ENCODE measurements around the gene LINGO3. TPM values are rescaled to one million over a fixed set of nuclear protein-coding genes. Genes with fewer than 3 reads are reported as not detected.

LINGO3 gene
- total and polyA plus RNA-seq, 8 donors = not detected

DNA sequence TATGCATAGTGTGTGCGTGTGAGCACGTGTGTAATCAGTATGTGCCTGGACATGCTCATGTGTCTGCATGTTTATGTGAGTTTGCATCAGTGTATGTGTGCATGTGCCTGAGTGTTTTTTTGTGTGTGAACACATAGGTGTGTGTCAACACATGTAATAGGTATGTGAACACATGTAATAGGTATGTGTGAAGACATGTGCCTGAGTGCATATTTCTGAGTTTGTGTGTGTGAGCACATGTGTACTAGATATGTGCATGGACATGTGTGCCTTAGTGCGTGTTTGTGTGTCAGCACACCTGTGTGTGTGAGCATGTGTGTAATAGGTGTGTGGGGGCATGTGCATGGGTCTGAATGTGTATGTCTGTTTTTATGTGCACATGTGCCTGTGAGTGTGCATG, 27.9 kb upstream of the LINGO3 start:
- Histone ChIP-seq H3K9me3 (no peaks in the 10 kb centered on the region), H3K27ac (no peak overlapping the region), H3K36me3 (peaks cover 6 to 48% (median 36%) of the 10 kb centered on the region in 4 donors), H3K27me3 (no peaks in the 10 kb centered on the region), H3K4me1 (peaks cover 29 to 60% (median 37%) of the 10 kb centered on the region in 4 donors), H3K4me3 (no peak overlapping the region)
- no peak for TF ChIP-seq POLR2AphosphoS5 (IDR thresholded peaks at IDR 0.05)
- no peak for TF ChIP-seq EP300 (IDR thresholded peaks at IDR 0.05)
- no peak for TF ChIP-seq CTCF (IDR thresholded peaks at IDR 0.05)
- TF ChIP-seq POLR2A (IDR thresholded peaks at IDR 0.05) = no peak
- WGBS, 5 donors = 66 to 95% (median 86%) methylated on average over 3 of the region's 3 CpGs
- DNase-seq = no peak
- intact Hi-C loops (cut with DNase I; ENCODE audit: low total_unique reads) = no loop called here

DNA sequence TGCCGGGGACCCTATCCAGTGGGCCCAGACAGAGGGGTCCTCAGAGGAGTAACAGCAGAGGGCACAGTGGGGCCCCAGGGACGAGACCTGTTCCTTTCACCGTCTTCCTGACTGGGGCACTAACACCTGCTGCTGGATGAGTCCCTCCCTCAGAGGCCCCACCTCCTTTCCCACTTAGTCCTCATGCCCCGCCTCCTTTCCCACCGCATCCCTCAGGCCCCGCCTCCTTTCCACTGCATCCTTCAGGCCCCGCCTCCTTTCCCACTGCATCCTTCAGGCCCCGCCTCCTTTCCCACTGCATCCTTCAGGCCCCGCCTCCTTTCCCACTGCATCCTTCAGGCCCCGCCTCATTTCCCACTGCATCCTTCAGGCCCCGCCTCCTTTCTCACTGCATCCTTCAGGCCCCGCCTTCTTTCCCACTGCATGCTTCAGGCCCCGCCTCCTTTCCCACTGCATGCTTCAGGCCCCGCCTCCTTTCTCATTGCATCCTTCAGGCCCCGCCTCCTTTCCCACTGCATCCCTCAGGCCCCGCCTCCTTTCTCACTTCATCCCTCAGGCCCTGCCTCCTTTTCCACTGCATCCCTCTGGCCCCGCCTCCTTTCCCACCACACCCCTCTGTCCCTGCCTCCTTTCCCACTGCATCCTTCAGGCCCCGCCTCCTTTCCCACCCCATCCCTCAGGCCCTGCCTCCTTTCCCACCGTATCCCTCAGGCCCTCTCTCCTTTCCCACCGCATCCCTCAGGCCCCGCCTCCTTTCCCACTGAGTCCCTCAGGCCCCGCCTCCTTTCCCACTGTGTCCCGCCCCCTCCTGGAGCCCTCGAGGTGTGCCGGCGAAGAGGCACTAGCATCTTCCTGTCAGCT, 27.3 kb upstream of the LINGO3 start:
- Histone ChIP-seq H3K36me3 (peaks cover 4 to 42% (median 29%) of the 10 kb centered on the region in 4 donors), H3K27ac (no peak overlapping the region), H3K4me1 (peaks cover 35 to 67% (median 43%) of the 10 kb centered on the region in 4 donors), H3K4me3 (no peak overlapping the region), H3K27me3 (no peaks in the 10 kb centered on the region), H3K9me3 (no peaks in the 10 kb centered on the region)
- intact Hi-C loops (cut with DNase I; ENCODE audit: low total_unique reads) = no loop called here
- 90 to 96% (median 94%) methylated on average over 24 to 26 of the region's 26 CpGs for WGBS, 5 donors
- TF ChIP-seq EP300 (IDR thresholded peaks at IDR 0.05) = no peak
- no peak for TF ChIP-seq POLR2AphosphoS5 (IDR thresholded peaks at IDR 0.05)
- no peak for TF ChIP-seq CTCF (IDR thresholded peaks at IDR 0.05)
- no peak for TF ChIP-seq POLR2A (IDR thresholded peaks at IDR 0.05)
- no peak for DNase-seq

GRCh38 chr19:2334426-2334825, 26.5 kb upstream of the LINGO3 start:
- Histone ChIP-seq H3K27me3 (no peaks in the 10 kb centered on the region), H3K4me1 (peaks cover 41 to 75% (median 51%) of the 10 kb centered on the region in 4 donors), H3K36me3 (peaks cover 4 to 34% (median 22%) of the 10 kb centered on the region in 4 donors), H3K27ac (peak overlapping the region in 2 of 5 donors; percentile 70 to 92), H3K4me3 (no peak overlapping the region), H3K9me3 (no peaks in the 10 kb centered on the region)
- WGBS, 5 donors = 90 to 95% (median 94%) methylated on average over 22 to 27 of the region's 27 CpGs
- intact Hi-C loops (cut with DNase I; ENCODE audit: low total_unique reads) = no loop called here
- TF ChIP-seq POLR2A (IDR thresholded peaks at IDR 0.05) = no peak
- no peak for TF ChIP-seq CTCF (IDR thresholded peaks at IDR 0.05)
- no peak for TF ChIP-seq POLR2AphosphoS5 (IDR thresholded peaks at IDR 0.05)
- TF ChIP-seq EP300 (IDR thresholded peaks at IDR 0.05) = no peak
- DNase-seq = no peak

GRCh38 chr19:2333807-2334211, 25.9 kb upstream of the LINGO3 start:
- DNase-seq = peak in 1 of 2 donors; percentile 43
- Histone ChIP-seq H3K27me3 (no peaks in the 10 kb centered on the region), H3K27ac (peak overlapping the region; percentile 52 to 92 (median 70)), H3K4me1 (peaks cover 46 to 81% (median 57%) of the 10 kb centered on the region in 4 donors), H3K9me3 (no peaks in the 10 kb centered on the region), H3K36me3 (peaks cover 0 to 27% (median 15%) of the 10 kb centered on the region in 4 donors), H3K4me3 (no peak overlapping the region)
- intact Hi-C loops (cut with DNase I; ENCODE audit: low total_unique reads) = no loop called here
- 48 to 59% (median 56%) methylated on average over 5 to 11 of the region's 11 CpGs for WGBS, 5 donors
- no peak for TF ChIP-seq POLR2AphosphoS5 (IDR thresholded peaks at IDR 0.05)
- TF ChIP-seq EP300 (IDR thresholded peaks at IDR 0.05) = no peak
- TF ChIP-seq POLR2A (IDR thresholded peaks at IDR 0.05) = no peak
- no peak for TF ChIP-seq CTCF (IDR thresholded peaks at IDR 0.05)
